CD4-positive, alpha-beta T cell treated with Interleukin-4 for 4 hours (primary cell): ENCODE measurements around the gene CUX1.
"Not testable (repeated sequence)": the region's sequence is repeated elsewhere in the genome, so short reads cannot be mapped to it uniquely, and the experiment has no call there.

Experiments used
- DNase-seq: peaks from one replicate; pipeline ENCODE4 v3.0.0-alpha.2; 2020

The CUX1 gene

GRCh38 chr7:101919363-101920115, 102.1 kb downstream of the CUX1 start:
- no peak for DNase-seq

GRCh38 chr7:101921061-101921460, 103.6 kb downstream of the CUX1 start:
- no peak for DNase-seq

GRCh38 chr7:101921546-101922489, 104.4 kb downstream of the CUX1 start:
- not testable (repeated sequence) for DNase-seq

- no peak for DNase-seq
Measured at GRCh38 chr7:101922631-101923601, 105.5 kb downstream of the CUX1 start.

DNA sequence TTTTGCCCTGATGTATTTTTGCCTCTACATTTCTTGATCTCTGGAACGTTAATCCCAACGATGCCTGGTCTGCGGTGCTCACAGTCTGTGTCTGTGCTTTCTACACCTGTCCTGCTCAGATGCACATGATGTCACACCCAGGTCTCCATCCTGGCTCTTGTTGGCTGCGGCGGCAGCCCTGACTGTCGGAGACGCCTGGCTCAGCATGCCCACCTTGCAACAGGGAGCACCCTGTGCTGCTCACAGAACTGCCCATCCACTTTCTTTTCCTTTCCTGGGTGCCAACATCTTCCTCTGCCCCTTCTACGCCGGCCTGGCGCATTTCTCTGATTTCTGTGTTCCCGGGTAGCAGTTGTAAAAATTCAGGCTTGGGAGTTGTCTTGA, 106.2 kb downstream of the CUX1 start:
- DNase-seq, result no peak

- DNase-seq, result no peak
Measured at GRCh38 chr7:101924171-101924570, 106.7 kb downstream of the CUX1 start.

DNA sequence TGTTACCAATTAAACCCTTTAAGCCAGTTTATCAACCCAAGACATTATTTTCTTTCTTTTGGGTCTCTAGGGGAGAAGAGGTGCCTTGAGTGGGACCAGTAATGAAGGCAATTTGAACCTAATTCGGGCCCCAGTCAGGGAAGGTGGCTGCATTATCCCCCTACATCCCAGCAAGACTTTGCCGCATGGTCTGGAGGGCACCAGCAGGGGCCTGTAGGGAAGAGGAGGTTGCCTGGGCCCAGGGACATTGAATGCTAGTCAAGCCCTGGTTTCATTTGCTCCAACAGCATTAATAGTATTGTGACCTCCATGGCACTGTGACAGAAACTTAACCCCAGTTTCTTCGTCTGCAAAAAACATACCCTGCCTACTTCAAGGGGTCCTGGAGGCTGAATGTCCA, 108.8 kb downstream of the CUX1 start:
- no peak for DNase-seq

DNA sequence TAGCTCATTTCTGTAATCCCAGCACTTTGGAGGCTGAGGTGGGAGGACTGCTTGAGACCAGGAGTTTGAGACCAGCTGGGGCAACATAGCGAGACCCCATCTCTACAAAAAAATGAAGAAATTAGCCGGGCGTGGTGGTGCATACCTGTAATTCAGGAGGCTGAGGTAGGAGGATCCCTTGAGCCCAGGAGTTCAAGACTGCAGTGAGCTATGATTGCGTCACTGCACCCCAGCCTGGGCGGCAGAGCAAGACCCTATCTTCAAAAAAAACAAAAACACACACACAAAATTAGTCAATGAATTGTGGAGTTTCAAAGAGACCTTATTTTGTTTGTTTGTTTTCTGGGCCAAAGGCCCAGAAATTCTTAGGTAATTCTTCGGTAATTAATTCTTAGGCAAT, 110.0 kb downstream of the CUX1 start:
- DNase-seq, result no peak

GRCh38 chr7:101927802-101928201, 110.4 kb downstream of the CUX1 start:
- DNase-seq, result no peak

DNA sequence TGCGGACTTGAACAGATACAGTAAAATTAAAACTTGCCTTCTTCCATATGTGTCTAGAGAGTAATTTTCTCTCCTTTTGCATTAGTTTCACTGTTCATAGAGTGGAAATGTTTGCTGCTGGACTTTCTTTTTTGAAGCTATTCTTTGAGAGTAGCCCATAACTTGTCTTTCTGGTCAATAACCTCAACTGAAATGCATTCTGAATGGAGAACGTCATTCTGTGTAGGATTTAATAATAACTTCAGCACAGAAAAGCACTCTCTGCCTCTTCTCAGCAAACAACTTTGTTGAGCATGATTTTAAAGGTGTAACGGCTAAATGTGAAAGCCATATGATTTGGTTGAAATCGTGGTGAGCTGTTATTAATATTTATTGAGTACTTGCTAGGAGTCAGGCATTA, 111.8 kb downstream of the CUX1 start:
- DNase-seq, result no peak

- not testable (repeated sequence) for DNase-seq
Measured at GRCh38 chr7:101929911-101930310, 112.5 kb downstream of the CUX1 start.

- DNase-seq, result no peak
Measured at GRCh38 chr7:101932083-101932482, 114.7 kb downstream of the CUX1 start.

DNA sequence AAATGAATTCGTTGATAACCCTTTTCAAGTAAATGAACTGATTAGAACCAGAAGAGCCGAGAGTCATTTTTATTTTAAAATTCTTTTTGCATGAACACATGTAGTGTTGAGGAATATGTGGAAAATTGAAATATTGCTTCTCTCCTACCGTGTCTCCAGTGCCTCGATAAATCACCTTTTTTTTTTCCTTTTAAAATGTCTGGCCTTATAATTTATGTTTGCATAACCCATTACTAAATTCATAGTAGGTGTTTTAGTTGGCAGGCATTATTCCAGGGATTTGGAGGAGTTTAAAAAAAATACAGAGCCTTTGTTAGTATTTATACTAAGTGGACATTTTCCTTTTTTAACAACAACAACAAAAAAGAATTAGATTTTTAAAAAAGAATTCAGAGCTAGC, 115.6 kb downstream of the CUX1 start:
- no peak for DNase-seq

DNA sequence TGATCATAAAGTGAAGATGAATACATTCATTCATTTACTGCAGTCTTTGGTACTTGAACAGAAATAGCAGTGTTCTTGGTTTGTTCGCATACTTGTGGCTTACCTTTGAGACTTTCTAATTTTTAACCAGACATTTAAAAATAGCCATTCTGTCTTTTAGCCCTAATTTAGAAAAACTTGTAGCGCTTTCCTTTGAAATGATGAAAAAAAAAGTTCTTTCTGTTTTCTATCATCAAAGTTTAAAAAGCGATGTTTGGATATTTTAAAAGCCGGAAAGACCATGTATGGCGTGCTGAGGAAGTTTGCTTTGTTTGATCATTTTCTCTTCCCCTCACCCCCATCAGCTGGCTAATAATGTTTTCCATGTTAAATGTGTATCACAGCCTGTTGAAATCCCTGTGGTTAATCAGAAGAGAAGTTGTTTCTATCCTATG, 116.3 kb downstream of the CUX1 start:
- DNase-seq, result no peak

- no peak for DNase-seq
Measured at GRCh38 chr7:101934618-101935017, 117.2 kb downstream of the CUX1 start.

- DNase-seq, result no peak
Measured at GRCh38 chr7:101935521-101936141, 118.2 kb downstream of the CUX1 start.

- DNase-seq, result no peak
Measured at GRCh38 chr7:101936223-101936610, 118.8 kb downstream of the CUX1 start.

DNA sequence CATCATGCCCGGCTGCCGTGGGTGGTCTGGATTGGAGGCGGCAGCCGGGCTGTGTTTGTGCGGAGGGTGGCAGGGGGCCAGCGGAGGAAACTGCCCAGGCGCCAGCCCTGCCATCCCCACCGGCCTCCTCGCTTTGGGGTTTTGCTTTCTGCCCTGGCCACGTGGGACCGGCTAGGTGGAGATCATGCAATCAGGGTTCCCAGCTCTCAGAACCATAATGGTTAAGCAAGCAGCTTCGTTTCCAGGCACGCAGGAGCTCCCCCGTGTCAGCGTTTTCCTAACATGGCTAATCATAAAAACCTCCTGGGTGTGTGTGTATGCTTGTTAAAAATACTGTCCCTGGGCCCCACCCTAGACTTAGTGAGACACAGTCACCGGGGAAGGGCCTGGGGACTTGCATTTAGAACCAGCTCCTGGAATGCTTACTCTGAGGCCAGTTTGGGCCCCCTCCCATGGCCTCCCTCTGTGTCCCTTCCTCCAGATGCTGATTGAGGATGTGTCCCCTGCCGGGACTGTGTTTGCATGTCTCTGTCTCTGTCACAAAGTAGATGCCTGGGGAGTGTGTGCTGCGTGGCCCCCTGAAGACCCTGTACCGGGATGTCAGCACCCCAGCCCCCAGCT, 119.3 kb downstream of the CUX1 start:
- no peak for DNase-seq

GRCh38 chr7:101937717-101938514, 120.5 kb downstream of the CUX1 start:
- DNase-seq, result no peak

DNA sequence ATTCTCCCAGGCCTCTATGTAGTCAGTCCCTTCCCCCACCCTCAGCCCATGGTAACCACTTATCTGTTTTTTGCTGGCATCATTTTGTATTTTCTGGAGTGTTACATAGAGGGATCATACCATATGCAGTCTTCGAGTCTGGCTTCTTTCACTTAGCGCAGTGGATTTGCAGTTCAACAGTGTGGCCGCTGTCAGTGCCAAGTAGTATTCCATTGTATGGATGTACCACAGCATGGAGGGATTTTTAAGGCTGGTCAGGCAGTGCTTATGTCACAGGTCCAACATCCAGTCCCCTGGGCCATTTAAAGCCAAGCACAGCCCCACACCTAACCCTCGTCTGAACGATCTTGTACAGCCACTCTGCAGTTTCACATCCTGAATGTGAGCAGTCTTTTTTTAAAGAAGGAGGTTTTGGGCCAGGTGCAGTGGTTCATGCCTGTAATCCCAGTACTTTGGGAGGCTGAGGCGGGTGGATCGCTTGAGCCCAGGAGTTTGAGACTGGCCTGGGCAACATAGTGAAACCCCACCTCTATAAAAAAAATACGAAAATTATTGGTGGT, 121.8 kb downstream of the CUX1 start:
- no peak for DNase-seq

- no peak for DNase-seq
Measured at GRCh38 chr7:101940151-101940550, 122.7 kb downstream of the CUX1 start.
